K562 (cell line): ENCODE data around the gene PCNX3. TPM values are rescaled to one million over a fixed set of nuclear protein-coding genes. Genes with fewer than 3 reads are reported as not detected.

Source experiments
- DPF2 ChIP-seq: fragments of 450-650 bp; IDR thresholded peaks from 2 replicates; pipeline ENCODE4 v1.6.1; 2016
- E2F1 ChIP-seq: sonication (generic); formaldehyde crosslinking; IDR thresholded peaks from 2 replicates; pipeline ENCODE4 v1.8.1; 2023; ENCODE audit warnings: mild to moderate bottlenecking, missing genetic modification reagents, moderate library complexity
- NR2C1 ChIP-seq, 2 experiments: fragments of 450-650 bp; IDR thresholded peaks; 2 replicates each; pipeline ENCODE4 v1.6.1; 2017; ENCODE audit warnings: mild to moderate bottlenecking in 2 of 2, antibody characterized with exemption in 1 of 2, inconsistent platforms in 1 of 2, missing compliant biosample characterization in 1 of 2, missing genetic modification characterization in 1 of 2
- RUNX1 ChIP-seq: sonication (generic); IDR thresholded peaks from 2 replicates; pipeline ENCODE4 v1.6.1; 2016; ENCODE audit warnings: antibody characterized with exemption, low read depth
- TCF7L2 ChIP-seq: fragments of 150-350 bp; IDR thresholded peaks from 2 replicates; pipeline ENCODE4 v1.6.1; 2016; ENCODE audit warnings: low read depth, mild to moderate bottlenecking, low read length, moderate library complexity
- THAP7 ChIP-seq: fragments of 250-450 bp; sonication (Bioruptor Pico); IDR thresholded peaks from 2 replicates; pipeline ENCODE4 v1.5.0; 2021
- TOE1 ChIP-seq, 2 experiments: fragments of 450-650 bp in 1 of 2; sonication (generic) in 1 of 2; formaldehyde crosslinking in 1 of 2; IDR thresholded peaks; 2 replicates each; pipeline versions ENCODE4 v1.7.1 to v1.8.0; 2016 to 2022; ENCODE audit warnings: borderline replicate concordance in 2 of 2, mild to moderate bottlenecking in 2 of 2, antibody characterized with exemption in 1 of 2, inconsistent platforms in 1 of 2, low read depth in 1 of 2, missing genetic modification reagents in 1 of 2, moderate library complexity in 1 of 2
- XRCC5 ChIP-seq: fragments of 200-400 bp; formaldehyde crosslinking; IDR thresholded peaks from 2 replicates; pipeline ENCODE4 v1.6.1; 2017; ENCODE audit warnings: low read depth, mild to moderate bottlenecking, low read length
- ZFP36 ChIP-seq: fragments of 150-350 bp; IDR thresholded peaks from 2 replicates; pipeline ENCODE4 v1.6.1; 2018; ENCODE audit warnings: low read length, low read depth; ENCODE audit not compliant: partially characterized antibody
- ZNF184 ChIP-seq: sonication (generic); formaldehyde crosslinking; IDR thresholded peaks from 2 replicates; pipeline ENCODE4 v1.5.0; 2020; ENCODE audit warnings: missing genetic modification reagents
- polyA plus RNA-seq, 8 experiments: library from polyadenylated mRNA; depleted of rRNA in 4 of 8; stranded (reverse) in 5 of 8; unstranded in 3 of 8; fragments of >200 nt; fragmentation: Nextera tagmentation in 2 of 8; fragmentation: Illumina TruSeq in 1 of 8; extraction: Ambion mirVana in 2 of 8; extraction: Trizol in 1 of 8; gene quantifications; 2 replicates each; pipeline versions ENCODE4 v1.2.1 to v1.2.3, GENCODE V29; 2011 to 2014; ENCODE audit warnings: inconsistent platforms in 1 of 8, missing spikeins in 1 of 8
- total RNA-seq, 7 experiments: library from RNA; depleted of rRNA in 6 of 7; stranded (reverse); fragments of >200 nt in 6 of 7; fragmentation: Illumina TruSeq in 2 of 7; extraction: Trizol in 2 of 7; gene quantifications; 2 replicates each; pipeline versions ENCODE4 v1.2.1 to v1.2.3, GENCODE V29; 2011 to 2021; ENCODE audit warnings: low replicate concordance in 1 of 7
- TF ChIP-seq, protein P1 (sequence below), 2 experiments: fragments of 450-650 bp; formaldehyde crosslinking in 1 of 2; IDR thresholded peaks; 2 replicates each; pipeline versions ENCODE4 v1.4.0 to v1.6.1; 2014 to 2020; ENCODE audit warnings: mild to moderate bottlenecking in 2 of 2, borderline replicate concordance in 1 of 2, low read depth in 1 of 2
- TF ChIP-seq, protein P2 (sequence below): fragments of 450-650 bp; conservative IDR thresholded peaks from 2 replicates; pipeline ENCODE4 v1.6.1; 2016; ENCODE audit warnings: missing genetic modification characterization, low read depth, mild to moderate bottlenecking, control low read depth, missing compliant biosample characterization

The PCNX3 gene
- total and polyA plus RNA-seq, 9 of the 15 experiments (the other 6 are each of a cell fraction or from before 2014, with no cell fraction given), result 0.11 to 47.8 (median 12.8) TPM

DNA sequence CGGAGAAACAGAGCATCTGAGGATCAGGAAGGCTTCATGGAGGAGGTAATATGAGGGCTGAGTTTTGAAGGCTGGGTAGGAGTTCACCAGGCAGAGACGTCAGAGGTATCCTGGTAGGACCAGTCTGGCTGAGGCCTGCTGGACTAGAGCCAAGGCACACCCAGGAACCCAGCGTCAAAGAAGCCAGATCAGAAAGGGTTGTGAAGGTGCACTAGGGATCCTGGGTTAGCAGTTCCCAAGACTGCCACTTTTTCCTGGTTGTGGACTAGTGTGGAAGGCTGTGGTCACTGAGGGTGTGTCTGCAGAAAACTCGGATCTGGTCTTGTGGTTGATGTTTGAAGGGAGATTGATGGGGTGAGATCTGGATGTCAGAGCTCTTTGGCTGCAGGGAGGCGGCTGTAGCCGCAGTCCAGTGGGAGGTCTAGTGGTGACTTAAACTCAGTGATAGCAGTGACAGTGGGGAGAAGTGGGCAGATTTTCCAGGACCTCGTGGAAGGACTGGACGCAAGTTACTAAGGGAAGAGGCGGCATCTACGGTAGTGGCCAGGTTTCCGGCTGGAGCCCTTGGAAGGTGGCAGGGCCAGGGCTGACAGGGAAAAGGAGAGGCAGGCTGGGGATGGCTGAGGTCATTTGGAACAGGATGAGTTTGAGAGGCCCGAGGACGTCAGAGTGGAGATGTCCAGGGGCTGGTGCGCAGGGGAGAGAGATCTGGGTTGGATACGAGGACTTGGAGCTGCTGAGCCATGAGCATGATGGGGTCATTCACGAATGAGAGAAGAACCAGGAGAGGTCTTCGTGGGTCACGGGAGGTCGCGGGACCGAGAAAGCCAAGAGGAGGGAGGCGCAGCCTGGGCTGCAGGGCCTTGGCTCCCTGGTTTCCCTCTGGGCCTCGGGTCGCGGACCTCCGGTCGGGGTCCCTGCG lies 36.3 kb downstream of the PCNX3 start (continued):
- TF ChIP-seq E2F1, result 0 out of 2 replicates have a peak, but pooled peaks have one; percentile 58
- TF ChIP-seq, protein P1, sequence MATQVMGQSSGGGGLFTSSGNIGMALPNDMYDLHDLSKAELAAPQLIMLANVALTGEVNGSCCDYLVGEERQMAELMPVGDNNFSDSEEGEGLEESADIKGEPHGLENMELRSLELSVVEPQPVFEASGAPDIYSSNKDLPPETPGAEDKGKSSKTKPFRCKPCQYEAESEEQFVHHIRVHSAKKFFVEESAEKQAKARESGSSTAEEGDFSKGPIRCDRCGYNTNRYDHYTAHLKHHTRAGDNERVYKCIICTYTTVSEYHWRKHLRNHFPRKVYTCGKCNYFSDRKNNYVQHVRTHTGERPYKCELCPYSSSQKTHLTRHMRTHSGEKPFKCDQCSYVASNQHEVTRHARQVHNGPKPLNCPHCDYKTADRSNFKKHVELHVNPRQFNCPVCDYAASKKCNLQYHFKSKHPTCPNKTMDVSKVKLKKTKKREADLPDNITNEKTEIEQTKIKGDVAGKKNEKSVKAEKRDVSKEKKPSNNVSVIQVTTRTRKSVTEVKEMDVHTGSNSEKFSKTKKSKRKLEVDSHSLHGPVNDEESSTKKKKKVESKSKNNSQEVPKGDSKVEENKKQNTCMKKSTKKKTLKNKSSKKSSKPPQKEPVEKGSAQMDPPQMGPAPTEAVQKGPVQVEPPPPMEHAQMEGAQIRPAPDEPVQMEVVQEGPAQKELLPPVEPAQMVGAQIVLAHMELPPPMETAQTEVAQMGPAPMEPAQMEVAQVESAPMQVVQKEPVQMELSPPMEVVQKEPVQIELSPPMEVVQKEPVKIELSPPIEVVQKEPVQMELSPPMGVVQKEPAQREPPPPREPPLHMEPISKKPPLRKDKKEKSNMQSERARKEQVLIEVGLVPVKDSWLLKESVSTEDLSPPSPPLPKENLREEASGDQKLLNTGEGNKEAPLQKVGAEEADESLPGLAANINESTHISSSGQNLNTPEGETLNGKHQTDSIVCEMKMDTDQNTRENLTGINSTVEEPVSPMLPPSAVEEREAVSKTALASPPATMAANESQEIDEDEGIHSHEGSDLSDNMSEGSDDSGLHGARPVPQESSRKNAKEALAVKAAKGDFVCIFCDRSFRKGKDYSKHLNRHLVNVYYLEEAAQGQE (IDR thresholded peaks at IDR 0.05; ENCODE audit: borderline replicate concordance), result no peak
- TF ChIP-seq, protein P1 (CRISPR knock-in tag; IDR thresholded peaks at IDR 0.05; ENCODE audit: low read depth), result no peak
- TF ChIP-seq RUNX1, result no peak
- 0 out of 2 replicates have a peak, but pooled peaks have one; percentile 40 for TF ChIP-seq THAP7 (CRISPR knock-in tag)
- peak; percentile 51 for TF ChIP-seq ZFP36
- no peak for TF ChIP-seq TOE1 (IDR thresholded peaks at IDR 0.05; ENCODE audit: borderline replicate concordance)
- no peak for TF ChIP-seq TOE1 (CRISPR knock-in tag; IDR thresholded peaks at IDR 0.05; ENCODE audit: borderline replicate concordance, low read depth)
- peak; percentile 32; the same call in 1 of the 2 replicates for TF ChIP-seq DPF2
- TF ChIP-seq NR2C1 (IDR thresholded peaks at IDR 0.05), result no peak
- TF ChIP-seq NR2C1 (tag; IDR thresholded peaks at IDR 0.05), result no peak
- TF ChIP-seq, protein P2, sequence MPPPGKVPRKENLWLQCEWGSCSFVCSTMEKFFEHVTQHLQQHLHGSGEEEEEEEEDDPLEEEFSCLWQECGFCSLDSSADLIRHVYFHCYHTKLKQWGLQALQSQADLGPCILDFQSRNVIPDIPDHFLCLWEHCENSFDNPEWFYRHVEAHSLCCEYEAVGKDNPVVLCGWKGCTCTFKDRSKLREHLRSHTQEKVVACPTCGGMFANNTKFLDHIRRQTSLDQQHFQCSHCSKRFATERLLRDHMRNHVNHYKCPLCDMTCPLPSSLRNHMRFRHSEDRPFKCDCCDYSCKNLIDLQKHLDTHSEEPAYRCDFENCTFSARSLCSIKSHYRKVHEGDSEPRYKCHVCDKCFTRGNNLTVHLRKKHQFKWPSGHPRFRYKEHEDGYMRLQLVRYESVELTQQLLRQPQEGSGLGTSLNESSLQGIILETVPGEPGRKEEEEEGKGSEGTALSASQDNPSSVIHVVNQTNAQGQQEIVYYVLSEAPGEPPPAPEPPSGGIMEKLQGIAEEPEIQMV (tag), result no peak
- TF ChIP-seq ZNF184, result no peak
- TF ChIP-seq TCF7L2, result no peak
- no peak for TF ChIP-seq XRCC5
